ENCODE measurements around the gene IMPDH1.

The IMPDH1 gene

GRCh38 chr7:128385988-128386925 lies 23.5 kb downstream of the IMPDH1 start:
- DNase-seq, result no peak

- peak; percentile 16 for DNase-seq
Measured at GRCh38 chr7:128384726-128385125, 25.1 kb downstream of the IMPDH1 start.

- DNase-seq, result no peak
Measured at GRCh38 chr7:128383776-128384175, 26.0 kb downstream of the IMPDH1 start.

GRCh38 chr7:128381161-128381821 lies 28.5 kb downstream of the IMPDH1 start:
- no peak for DNase-seq

GRCh38 chr7:128380483-128381106 lies 29.2 kb downstream of the IMPDH1 start:
- no peak for DNase-seq

- no peak for DNase-seq
Measured at GRCh38 chr7:128379900-128380479, 29.8 kb downstream of the IMPDH1 start.

GRCh38 chr7:128378637-128379036 lies 31.1 kb downstream of the IMPDH1 start:
- no peak for DNase-seq

GRCh38 chr7:128376077-128376476 lies 33.7 kb downstream of the IMPDH1 start:
- DNase-seq, result no peak

- no peak for DNase-seq
Measured at GRCh38 chr7:128374041-128374440, 35.7 kb downstream of the IMPDH1 start.

GRCh38 chr7:128373606-128374005 lies 36.2 kb downstream of the IMPDH1 start:
- no peak for DNase-seq

- DNase-seq, result no peak
Measured at GRCh38 chr7:128370491-128370890, 39.3 kb downstream of the IMPDH1 start.

GRCh38 chr7:128366986-128367385 lies 42.8 kb downstream of the IMPDH1 start:
- no peak for DNase-seq

GRCh38 chr7:128366300-128366699 lies 43.5 kb downstream of the IMPDH1 start:
- DNase-seq, result no peak

- DNase-seq, result no peak
Measured at GRCh38 chr7:128365432-128365831, 44.4 kb downstream of the IMPDH1 start.

- DNase-seq, result no peak
Measured at GRCh38 chr7:128364166-128364870, 45.5 kb downstream of the IMPDH1 start.

- no peak for DNase-seq
Measured at GRCh38 chr7:128363261-128363721, 46.5 kb downstream of the IMPDH1 start.

- DNase-seq, result no peak
Measured at GRCh38 chr7:128362670-128363069, 47.1 kb downstream of the IMPDH1 start.

- DNase-seq, result no peak
Measured at GRCh38 chr7:128361411-128362379, 48.1 kb downstream of the IMPDH1 start, which contains the start of gene PRRT4. Gene PRRT4 (minus strand): TSS chr7:128361690.

GRCh38 chr7:128360359-128360678 lies 49.5 kb downstream of the IMPDH1 start:
- DNase-seq, result no peak

- no peak for DNase-seq
Measured at GRCh38 chr7:128359939-128360338, 49.8 kb downstream of the IMPDH1 start.

GRCh38 chr7:128359336-128359735 lies 50.4 kb downstream of the IMPDH1 start:
- DNase-seq, result no peak
